NCI-H82 treated with DMSO at 0.1 percent for 48 hours (cell line): Measurements from ENCODE around the gene C11orf58.

Experiments used
- DNase-seq: peaks from one replicate; lab custom pipeline; 2025; ENCODE audit not compliant: unreplicated experiment; lab: John Stamatoyannopoulos, UW

C11orf58 gene

GRCh38 chr11:16801288-16801980 lies 63.0 kb downstream of the C11orf58 start:
- DNase-seq: no peak

- no peak for DNase-seq
Observed at GRCh38 chr11:16804104-16804947, 65.9 kb downstream of the C11orf58 start.

- no peak for DNase-seq
Observed at GRCh38 chr11:16805938-16806337, 67.5 kb downstream of the C11orf58 start.

GRCh38 chr11:16806791-16807190 lies 68.3 kb downstream of the C11orf58 start:
- DNase-seq: no peak

DNA sequence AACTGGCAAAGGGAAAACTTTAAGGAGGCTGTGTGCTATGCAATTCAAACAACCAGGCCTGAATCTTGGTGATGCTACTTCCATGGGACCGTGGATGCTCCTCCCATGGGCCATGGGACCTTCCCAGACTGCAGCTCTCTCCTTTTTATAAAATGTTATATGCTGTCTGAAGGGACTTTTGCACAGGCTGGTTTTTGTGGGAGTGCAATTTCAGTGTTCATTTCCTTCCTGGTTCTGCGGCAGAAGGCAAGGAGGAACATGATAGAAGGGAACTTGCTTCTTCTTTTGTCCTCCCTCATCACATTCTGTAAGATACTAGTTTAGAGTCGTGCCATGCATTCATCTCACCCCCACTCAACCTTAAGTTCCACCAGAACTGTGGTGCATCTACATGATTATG lies 68.9 kb downstream of the C11orf58 start:
- no peak for DNase-seq
